PFSK-1 (cell line): ENCODE results near the gene MCTP1.

Source experiments
- REST ChIP-seq, 2 experiments: IDR thresholded peaks; 2 replicates each; pipeline versions ENCODE4 v1.6.1 to v1.8.0; 2011 to 2012; ENCODE audit warnings: low read depth in 2 of 2, low read length in 2 of 2, control low read depth in 1 of 2, inconsistent platforms in 1 of 2, mild to moderate bottlenecking in 1 of 2, moderate library complexity in 1 of 2; ENCODE audit not compliant: insufficient read depth in 1 of 2
- TAF1 ChIP-seq: IDR thresholded peaks from 2 replicates; pipeline ENCODE4 v1.6.1; 2012; ENCODE audit warnings: low read length, control low read depth, borderline replicate concordance; ENCODE audit not compliant: insufficient read depth

DNA sequence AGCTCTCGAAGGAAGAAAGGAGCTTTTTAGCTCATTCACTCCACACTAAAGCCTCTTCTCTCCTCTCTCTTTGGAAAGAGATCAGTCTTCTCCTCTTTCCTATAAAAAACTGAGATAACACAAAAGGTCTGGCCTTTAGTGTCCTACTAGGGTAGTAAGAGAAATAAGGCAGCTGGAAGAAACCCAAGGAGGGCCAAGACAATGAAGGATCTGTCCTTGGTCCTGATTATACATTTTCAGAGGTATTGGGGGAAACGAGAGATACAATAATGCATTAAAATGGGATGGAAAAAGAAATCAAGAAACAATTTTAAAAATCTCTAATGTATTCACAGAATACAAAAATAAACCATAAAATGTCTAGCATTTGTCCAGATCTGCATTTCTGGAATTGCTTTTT, 482.4 kb downstream of the MCTP1 start:
- TF ChIP-seq REST (IDR thresholded peaks at IDR 0.05; ENCODE audit: insufficient read depth in 1 of 2, low read depth in 2 of 2, low read length in 2 of 2): peak; percentile 84 to 93
- no peak for TF ChIP-seq TAF1
